Myocyte (in vitro differentiated cells): ENCODE measurements around the gene PAQR8. TPM values are rescaled to one million over a fixed set of nuclear protein-coding genes. Genes with fewer than 3 reads are reported as not detected.

Experiments
- DNase-seq: peaks from one replicate; pipeline ENCODE4 v3.0.0-alpha.2; 2012; ENCODE audit warnings: low read depth
- total RNA-seq: library from RNA; depleted of rRNA; stranded (reverse); fragments of >200 nt; gene quantifications from 2 replicates; pipeline ENCODE4 v1.2.3, GENCODE V29; 2014

Gene PAQR8
- total RNA-seq, 1 donor from 2014 or later: 2.7 TPM

GRCh38 chr6:52347818-52348217 lies 14.1 kb upstream of the PAQR8 start:
- DNase-seq: no peak

- DNase-seq: no peak
These were observed 10.1 kb upstream of the PAQR8 start for GRCh38 chr6:52351879-52352238.

DNA sequence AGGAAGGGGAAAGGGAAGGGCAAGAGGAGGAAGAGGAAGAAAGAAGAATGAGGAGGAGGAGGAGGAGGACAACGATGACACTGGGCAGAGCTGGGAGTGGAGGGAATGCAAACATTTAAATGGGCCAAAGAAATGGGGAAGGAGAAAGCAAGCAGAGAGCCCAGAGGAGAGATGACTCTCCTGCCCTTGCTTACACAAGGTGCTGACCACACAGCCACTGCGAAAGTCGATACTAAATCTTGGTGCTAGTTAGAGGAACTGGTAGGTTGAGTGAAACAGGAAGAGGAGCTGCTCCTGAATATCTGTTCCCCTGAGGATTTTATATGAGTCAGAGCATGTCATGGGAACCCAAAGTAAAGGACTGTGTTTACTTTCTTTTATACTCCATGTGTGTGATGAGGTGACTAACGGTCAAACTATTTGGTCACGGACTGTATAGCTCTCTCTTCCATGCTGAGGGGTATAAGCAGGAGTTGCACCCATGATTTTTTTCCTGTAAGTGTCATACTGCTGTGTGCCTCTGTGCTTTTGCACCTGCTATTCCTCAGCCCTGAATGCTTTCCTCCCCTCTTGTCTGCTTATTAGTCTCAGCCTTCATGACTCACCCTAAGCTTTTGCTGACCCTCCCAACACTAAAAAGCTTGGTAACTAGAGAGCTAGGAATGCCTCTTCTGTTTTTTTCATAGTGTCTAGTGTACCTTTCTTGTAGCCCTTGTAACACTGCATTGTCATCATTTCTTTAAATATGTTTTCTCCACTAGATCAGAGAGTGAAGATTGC lies 9.5 kb upstream of the PAQR8 start:
- DNase-seq: peak; percentile 70

GRCh38 chr6:52356017-52356416 lies 5.9 kb upstream of the PAQR8 start:
- no peak for DNase-seq

GRCh38 chr6:52359403-52359802 lies 2.5 kb upstream of the PAQR8 start:
- no peak for DNase-seq

DNA sequence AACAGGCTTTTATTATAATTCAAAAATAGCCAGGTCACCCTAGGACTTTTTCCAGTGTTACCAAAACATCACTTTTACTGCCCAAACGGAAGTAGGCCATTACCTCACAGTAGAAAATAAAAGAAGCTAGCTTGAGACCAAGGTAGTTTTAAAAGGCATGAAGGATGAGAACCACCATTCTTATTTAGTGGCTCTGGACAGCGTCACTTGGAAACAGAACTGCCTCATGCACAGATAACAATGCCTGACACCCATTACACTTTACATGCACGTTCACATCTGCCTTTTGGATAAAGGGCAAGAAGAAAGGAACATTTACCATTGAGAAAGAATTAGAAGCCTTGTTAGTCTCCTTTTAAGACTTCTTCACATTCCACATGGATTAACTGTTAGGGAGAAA lies 1.9 kb upstream of the PAQR8 start:
- no peak for DNase-seq

DNA sequence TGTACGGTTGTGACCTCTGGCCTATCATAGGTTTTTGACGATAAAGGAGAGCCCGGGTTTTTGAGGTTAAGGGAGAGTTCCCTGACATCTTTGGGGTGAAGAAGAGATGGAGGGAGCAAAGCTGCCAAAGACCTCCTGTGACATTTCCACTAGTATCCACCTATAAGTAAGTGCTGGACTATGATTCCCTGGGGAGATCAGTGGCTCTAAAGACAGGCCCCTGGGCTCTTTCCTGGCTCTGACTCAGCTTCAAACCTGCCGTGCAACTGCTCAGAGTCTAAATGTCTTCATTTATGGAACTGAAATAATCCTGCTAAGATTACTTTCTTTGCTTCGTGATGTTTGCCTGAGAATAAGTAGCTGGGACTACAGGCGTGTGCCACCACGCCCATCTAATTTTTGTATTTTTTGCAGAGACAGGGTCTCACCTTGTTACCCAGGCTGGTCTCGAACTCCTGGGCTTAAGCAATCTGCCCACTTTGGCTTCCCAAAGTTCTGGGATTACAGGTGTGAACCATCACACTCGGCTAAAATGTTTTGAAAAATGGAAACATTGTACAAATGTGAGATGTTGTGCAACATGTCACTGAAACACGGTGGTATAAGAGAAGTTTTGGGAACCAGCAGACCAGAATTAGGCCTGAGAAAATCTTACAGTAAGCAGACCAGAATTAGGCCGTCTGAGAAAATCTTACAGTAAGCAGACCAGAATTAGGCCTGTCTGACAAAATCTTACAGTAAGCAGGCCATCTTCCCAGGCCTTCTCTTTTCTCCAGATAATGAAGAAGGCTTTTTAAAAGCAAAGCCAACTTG lies 1.1 kb upstream of the PAQR8 start:
- DNase-seq: no peak

DNA sequence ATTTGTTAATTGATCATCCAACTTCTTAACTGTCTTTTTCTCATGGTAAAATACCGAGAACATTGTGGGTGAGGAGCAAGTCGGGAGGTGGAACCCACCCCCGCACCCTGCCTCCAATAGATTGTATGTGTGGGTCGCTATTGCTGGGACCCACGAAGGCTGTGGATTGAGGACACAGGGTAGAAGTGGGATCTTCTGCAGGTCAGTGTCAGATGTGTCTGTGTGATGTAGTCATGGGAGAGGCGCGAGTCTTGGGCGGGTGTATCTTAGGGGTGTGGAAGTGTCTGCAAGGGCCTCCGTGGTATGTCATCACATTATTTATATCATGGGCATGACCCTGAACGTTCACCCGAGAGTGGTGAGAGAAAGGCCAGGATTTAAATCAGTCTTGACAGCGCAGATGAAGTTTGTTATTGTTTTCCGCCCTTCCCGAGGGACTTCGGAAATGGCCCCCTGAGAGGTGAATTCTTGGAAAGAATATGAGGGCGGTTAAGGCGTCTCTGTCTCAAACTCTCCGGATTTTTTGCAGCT lies 472 bp upstream of the PAQR8 start:
- peak; percentile 76 for DNase-seq

DNA sequence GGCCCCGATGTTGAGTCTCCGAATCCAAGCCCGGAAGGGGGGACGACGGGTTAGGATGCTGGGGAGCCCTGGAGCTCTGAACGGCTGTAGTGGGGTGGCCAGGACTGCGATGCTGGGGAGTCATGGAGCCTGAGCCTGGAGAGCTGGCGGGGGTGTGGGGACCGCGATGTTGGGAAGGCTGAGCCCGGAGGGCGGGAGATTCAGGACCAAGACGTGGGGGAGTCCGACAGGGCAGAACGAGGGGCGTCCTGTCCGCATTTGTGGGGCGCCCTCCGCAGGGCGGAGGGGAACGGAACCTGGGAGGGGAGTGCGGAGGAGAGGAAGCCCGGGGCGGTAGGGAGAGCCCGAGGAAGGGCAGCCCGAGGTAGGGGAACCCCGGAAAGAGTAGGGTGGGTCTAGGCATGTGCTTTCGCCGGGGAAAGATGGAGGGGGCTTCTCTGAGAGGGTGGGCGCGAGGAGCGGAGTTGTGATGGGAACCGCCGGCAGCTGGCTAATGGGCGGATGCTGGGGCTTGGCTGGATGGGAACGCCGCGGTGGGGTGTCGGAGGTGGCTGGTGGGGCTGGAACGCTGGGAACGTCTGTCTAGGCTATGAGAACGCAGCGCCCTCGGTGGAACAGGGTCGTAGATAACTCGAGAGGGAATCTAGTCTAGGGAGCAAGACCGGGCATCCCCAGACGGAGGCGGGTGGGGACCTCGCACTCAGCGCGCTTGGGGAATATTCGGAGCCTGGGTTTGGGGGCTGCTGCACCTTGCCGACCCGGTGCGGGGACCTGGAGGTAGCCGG lies 684 bp downstream of the PAQR8 start:
- DNase-seq: peak; percentile 38

DNA sequence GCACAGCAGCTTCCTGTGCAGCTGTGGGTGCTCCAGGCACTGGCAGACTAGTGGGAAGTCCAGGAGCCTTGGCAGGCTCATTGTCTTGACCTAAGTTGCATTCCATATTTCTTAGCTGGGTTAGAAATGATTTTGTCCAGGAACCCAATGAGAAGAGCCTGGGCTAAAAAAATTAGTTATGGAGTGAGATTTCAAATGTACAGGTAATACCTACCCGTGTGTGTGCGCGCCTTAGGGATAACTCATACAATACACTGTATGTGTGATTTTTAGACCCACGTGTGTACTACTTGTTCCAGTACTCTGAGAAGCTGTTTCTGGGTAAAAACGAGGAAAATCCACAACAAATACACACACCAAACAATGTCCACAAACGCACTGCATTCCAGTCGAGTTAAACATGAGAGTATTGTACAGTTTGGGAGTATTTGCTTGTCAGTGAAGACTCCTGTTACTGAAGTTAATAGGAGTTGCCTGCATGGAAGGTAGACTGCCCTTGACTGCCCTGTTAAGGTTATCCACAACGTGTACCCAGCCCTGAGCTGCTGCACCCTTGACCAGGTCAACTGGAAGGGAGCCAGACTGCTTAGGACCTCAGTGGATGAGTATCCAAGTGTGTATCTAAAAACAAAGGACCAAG lies 1.4 kb downstream of the PAQR8 start:
- no peak for DNase-seq

DNA sequence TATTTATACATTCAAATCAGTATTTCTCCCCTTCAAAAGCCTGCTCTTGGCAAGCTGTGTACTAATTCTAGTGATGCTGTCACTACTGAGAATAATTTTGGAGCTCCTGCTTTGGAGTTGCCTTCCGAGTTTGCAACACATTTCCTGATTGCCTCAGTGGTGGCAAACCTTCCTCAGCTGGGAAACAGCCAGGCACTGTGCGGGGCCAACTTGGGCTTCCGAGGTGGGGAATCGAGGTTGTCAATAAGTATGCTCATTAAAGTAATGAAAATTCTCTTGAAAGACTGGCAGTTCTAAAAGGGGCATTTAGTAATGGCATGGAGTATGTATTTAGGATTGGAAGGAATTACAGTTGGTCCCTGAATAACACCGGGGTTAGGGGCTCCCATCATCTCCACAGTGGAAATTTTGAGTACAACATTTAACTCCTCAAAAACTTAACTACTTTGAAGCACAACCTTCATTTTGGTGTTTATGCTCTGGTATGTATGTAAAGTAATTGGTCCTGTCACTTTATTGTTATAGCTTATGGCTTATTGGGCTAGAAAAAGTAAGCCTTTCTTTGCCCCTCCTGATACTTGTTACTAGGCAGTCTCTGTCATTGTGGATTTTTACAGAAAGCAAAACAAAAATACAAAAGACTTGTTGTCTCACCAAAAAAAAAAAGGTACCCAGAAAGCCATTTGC lies 2.7 kb downstream of the PAQR8 start:
- DNase-seq: no peak

- DNase-seq: no peak
These were observed 3.4 kb downstream of the PAQR8 start for GRCh38 chr6:52365317-52365716.

- no peak for DNase-seq
These were observed 4.1 kb downstream of the PAQR8 start for GRCh38 chr6:52365866-52366540.

DNA sequence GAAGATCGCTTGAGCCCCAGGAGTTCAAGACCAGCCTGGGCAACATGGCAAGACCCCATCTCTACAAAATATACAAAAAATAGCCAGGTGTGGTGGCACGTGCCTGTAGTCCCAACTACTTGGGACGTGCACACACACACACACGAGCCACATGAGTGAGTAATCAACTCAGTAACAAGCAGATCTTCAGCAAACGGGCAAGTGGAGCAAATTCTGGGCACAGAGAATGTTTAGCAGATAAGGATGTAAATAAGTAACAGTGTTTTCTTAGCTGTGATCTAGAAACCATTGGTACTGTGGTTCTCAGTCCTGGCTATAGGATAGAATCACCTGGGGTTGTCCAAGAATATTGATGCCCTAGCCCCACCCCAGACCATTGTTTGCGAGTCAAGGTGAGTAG lies 6.1 kb downstream of the PAQR8 start:
- no peak for DNase-seq

GRCh38 chr6:52369234-52369633 lies 7.3 kb downstream of the PAQR8 start:
- no peak for DNase-seq

- DNase-seq: peak; percentile 73
These were observed 9.8 kb downstream of the PAQR8 start for GRCh38 chr6:52371656-52372191.

- DNase-seq: no peak
These were observed 11.3 kb downstream of the PAQR8 start for GRCh38 chr6:52373151-52373690.

DNA sequence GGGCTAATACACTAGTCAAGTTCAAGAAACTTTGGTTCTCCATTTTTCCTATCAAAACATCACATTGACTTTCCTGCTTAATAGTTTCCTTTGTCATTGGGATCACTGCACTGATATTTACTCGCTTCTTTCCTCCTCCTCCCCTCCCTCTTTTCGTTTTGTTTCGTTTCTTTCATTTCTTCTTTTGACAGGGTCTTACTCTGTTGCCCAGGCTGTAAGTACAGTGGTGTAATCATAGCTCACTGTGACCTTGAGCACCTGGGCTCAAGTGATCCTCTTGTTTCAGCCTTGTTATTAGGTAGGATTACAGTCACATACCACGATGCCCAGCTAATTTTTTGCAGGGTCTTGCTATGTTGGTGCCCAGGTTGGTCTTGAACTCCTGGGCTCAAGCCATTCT lies 12.3 kb downstream of the PAQR8 start:
- DNase-seq: no peak

- DNase-seq: no peak
These were observed 14.0 kb downstream of the PAQR8 start for GRCh38 chr6:52375780-52376556.
